KBM-7 (cell line): ENCODE measurements around the gene NCAPD3.

ENCODE experiments used
- DNase-seq: peaks from one replicate; pipeline ENCODE4 v3.0.0-alpha.2; 2015
- in situ Hi-C: fragments of 300-500 bp; cut with MboI; formaldehyde crosslinking; loops from 2 replicates; pipeline ENCODE4 v1.14.3; 2020; ENCODE audit warnings: low sequenced_read_pairs, low pct_unique_long_range_greater_than_20kb, mixed read lengths

Gene NCAPD3

GRCh38 chr11:134144744-134145143 lies 79.0 kb downstream of the NCAPD3 start:
- in situ Hi-C loops = loop anchor here (25.0 kb wide), 1 partner anchor 207 kb away; no protein-coding TSS in a partner anchor

DNA sequence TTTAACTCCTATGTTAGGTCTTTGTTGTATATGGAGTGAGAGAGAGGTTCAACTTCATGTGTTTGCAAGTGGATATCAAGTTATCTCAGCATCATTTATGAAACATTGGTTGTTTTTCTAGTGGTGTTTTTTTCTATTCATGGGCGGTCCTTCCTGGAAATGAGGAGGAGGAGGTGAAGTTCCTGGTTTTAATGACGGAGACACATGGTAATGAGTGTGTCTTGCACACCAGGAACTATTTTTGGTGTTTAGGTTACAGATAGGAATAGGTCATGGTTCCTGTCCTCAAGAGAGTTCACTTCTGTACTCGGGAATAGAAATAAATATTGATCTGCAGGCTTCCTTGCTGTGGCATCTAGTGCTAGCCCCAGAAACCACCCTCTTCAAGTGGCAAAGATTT lies 80.0 kb downstream of the NCAPD3 start:
- no peak for DNase-seq
- in situ Hi-C loops = loop anchor here (25.0 kb wide), 1 partner anchor 206 kb away; no protein-coding TSS in a partner anchor

More at GRCh38 chr11:134144744-134145143, 79.0 kb downstream of the NCAPD3 start:
- DNase-seq = no peak

DNA sequence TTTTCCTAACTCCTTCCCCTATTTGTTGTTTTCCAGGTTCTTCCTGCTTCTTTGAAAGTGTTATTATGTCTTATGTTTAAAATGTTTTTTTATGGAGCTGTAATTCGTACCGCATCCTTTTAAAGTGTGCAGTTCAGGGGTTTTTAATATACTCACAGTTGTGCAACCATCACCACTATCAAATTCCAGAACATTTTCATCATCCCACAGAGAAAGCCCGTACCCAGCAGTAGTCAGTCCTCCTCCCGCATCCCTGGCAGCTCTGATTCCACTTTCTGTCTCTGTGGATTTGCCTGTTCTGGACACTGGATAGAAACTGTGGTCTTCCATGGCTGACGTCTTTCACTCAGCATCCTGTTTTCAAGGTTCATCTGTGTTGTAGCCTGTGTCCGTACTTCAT lies 81.2 kb downstream of the NCAPD3 start:
- no peak for DNase-seq
- in situ Hi-C loops = loop anchor here (25.0 kb wide), 1 partner anchor 205 kb away; no protein-coding TSS in a partner anchor

DNA sequence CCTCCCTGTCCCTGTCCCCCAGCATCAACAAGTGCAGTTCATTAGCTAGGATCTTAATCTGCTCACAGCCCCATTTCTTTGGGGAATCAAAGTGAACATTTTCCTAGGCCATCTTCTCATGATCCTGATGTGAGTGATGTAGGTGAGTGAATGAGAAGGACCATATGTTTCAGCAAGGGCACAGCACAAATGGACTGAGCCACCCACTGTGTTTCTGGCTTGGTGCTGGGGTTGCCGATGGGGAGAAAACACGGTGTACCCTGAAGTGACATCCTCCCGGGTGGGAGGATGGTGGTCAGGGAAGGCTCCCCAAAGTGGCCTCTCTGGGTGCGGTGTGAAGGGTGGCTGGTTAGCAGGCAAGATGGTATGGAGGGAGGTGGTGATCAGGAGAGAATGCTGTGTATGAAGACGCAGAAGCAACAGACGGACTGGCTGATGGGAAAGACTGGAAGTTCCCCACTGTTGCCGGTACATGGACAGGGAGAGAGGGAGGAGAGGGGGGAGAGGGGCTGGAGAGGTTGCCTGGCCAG lies 82.7 kb downstream of the NCAPD3 start:
- in situ Hi-C loops = loop anchor here (25.0 kb wide), 1 partner anchor 204 kb away; no protein-coding TSS in a partner anchor
- no peak for DNase-seq

DNA sequence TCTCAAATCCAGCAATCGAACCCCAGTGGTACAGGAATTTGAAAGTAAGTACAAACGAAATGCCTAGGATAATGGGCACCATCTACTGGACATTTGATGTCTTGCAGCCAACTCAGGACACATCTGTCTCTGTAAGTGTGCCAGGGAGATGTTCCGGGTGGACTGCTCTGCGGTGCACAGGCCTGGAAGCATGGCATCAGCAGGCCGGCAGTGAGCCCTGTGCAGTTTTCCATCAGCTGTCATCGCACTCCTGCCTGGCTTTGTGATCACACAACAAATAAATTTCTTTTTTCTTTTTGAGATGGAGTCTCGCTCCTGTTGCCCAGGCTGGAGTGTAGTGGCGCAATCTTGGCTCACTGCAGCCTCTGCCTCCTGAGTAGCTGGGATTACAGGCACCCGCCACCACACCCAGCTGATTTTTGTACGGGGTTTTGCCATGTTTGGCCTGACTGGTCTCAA lies 83.9 kb downstream of the NCAPD3 start:
- in situ Hi-C loops = loop anchor here (25.0 kb wide), 1 partner anchor 203 kb away; no protein-coding TSS in a partner anchor
- peak; percentile 86 for DNase-seq

- in situ Hi-C loops = loop anchor here (25.0 kb wide), 1 partner anchor 202 kb away; no protein-coding TSS in a partner anchor
- no peak for DNase-seq
Measured at GRCh38 chr11:134139303-134139872, 84.4 kb downstream of the NCAPD3 start.

GRCh38 chr11:134138376-134138775 lies 85.4 kb downstream of the NCAPD3 start:
- in situ Hi-C loops = loop anchor here (25.0 kb wide), 1 partner anchor 201 kb away; no protein-coding TSS in a partner anchor
- no peak for DNase-seq

DNA sequence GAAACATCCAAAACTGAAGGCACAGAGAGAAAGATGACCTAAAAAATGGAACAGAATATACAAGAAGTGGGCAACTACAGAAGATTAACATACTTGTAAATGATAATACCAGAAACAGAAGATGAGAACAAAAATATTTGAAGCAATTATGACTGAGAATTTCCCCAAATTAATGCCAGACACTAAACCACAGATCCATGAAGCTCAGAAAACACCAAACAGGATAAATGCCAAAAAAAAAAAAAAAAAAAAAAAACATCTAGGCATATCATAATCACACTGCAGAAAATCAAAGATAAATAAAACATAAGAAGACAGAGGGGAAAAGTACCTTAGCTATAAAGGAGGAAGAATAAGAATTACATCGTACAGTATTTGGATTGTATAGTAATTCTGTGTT lies 89.6 kb downstream of the NCAPD3 start:
- in situ Hi-C loops = loop anchor here (25.0 kb wide), 1 partner anchor 197 kb away; no protein-coding TSS in a partner anchor

GRCh38 chr11:134132808-134133207 lies 91.0 kb downstream of the NCAPD3 start:
- no peak for DNase-seq
- in situ Hi-C loops = loop anchor here (25.0 kb wide), 1 partner anchor 196 kb away; no protein-coding TSS in a partner anchor

More for the DNA sequence above, 89.6 kb downstream of the NCAPD3 start:
- no peak for DNase-seq

DNA sequence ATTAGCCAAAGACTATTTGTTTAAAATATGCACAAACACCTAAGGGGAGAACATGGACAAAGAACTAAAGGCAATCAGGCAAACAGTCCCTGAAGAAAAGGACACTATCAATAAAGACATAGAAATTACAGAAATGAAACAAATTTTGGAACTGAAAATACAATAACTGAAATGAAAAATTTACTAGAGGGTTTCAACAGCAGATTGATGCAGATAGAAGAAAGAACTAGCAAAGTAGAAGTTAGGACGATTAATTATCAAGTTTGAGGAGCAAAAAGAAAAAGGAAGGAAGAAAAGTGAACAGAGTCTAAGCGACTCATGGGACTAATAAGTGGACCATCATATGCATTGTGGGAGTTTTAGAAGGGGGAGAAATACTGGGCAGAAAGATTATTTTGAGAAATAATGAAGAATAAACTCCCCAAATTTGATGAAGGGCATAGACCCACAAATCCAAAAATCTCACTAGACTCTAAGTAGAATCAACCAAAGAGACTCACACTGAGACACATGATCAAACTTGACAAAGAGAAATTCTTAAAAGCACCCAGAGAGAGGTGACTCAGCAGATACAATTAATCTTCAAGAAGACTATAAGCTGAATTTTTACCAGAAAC lies 92.0 kb downstream of the NCAPD3 start:
- in situ Hi-C loops = loop anchor here (25.0 kb wide), 1 partner anchor 194 kb away; no protein-coding TSS in a partner anchor
- DNase-seq = no peak

GRCh38 chr11:134126217-134126822 lies 97.4 kb downstream of the NCAPD3 start:
- no peak for DNase-seq
- in situ Hi-C loops = loop anchor here (25.0 kb wide), 1 partner anchor 189 kb away; no protein-coding TSS in a partner anchor

GRCh38 chr11:134125507-134125906 lies 98.3 kb downstream of the NCAPD3 start:
- no peak for DNase-seq
- in situ Hi-C loops = loop anchor here (25.0 kb wide), 1 partner anchor 188 kb away; no protein-coding TSS in a partner anchor

DNA sequence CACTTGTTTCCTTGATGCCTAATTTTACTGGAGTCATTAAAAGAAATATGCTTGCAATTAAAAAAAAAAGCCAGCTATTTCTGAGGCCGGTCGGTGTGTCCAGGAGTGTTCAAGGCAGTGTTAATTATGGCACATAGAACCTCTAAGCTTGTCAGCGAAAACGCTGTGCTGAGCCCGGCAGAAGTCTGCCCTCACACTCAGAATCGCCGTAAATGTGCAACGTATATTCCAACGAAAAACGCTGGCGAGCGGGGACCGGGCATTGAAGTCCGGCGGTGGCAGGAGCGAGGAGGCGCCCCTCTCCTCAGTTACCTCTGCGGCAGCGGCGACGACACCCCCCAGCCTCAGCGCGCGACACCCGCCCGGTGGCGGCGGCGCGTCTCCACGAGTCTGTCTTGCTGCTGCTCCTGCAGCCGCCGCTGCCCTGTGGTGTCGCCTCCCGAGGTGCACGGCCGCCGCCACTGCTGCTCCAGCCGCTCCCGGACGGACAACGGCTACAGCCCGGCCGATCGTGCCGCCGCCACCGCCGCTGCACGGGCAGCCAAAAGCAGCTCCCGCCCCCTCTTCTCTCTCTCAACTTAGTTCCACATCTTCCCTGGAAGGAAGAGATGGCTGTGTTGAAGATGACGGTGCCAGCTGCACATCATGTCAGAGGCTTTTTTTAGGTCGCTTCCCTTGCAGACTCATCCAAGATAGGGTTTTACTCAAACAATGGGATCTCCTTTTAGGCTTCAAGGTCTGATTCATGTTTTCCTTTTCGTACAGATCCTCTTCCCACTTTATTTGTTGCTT lies 98.9 kb downstream of the NCAPD3 start:
- in situ Hi-C loops = loop anchor here (25.0 kb wide), 1 partner anchor 188 kb away; no protein-coding TSS in a partner anchor
- no peak for DNase-seq

GRCh38 chr11:134120921-134121526 lies 102.7 kb downstream of the NCAPD3 start:
- DNase-seq = peak; percentile 50
- in situ Hi-C loops = no loop called here

- no peak for DNase-seq
- in situ Hi-C loops = no loop called here
Measured at GRCh38 chr11:134120143-134120850, 103.5 kb downstream of the NCAPD3 start.

DNA sequence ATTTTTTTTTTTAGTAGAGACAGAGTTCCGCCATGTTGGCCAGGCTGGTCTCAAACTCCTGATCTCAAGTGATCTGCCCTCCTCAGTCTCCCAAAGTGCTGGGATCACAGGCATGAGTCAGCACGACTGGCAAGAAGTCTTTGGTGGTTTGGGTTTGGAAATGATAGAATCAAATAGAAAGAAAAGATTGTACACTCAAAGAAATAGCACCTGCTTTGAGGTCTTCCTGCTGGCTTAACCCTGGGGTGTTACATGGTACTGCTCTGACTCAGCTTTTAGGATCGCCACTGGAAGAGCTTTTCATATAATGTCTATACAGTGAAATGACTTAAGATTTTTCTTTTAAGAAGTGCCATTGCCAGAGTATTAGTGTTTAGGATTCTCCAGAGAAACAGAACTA lies 104.7 kb downstream of the NCAPD3 start:
- in situ Hi-C loops = no loop called here
- DNase-seq = no peak

- no peak for DNase-seq
- in situ Hi-C loops = no loop called here
Measured at GRCh38 chr11:134118006-134118405, 105.8 kb downstream of the NCAPD3 start.

GRCh38 chr11:134116210-134116609 lies 107.6 kb downstream of the NCAPD3 start:
- in situ Hi-C loops = no loop called here
- no peak for DNase-seq
